ENCODE results near the gene PPP1R14C.
"Not testable (repeated sequence)": the region's sequence is repeated elsewhere in the genome, so short reads cannot be mapped to it uniquely, and the experiment has no call there.

The PPP1R14C gene

GRCh38 chr6:150183966-150184365, 41.1 kb downstream of the PPP1R14C start:
- Histone ChIP-seq H3K4me1 (ENCODE audit: low read depth, poor library complexity, severe bottlenecking) (no peaks in the 10 kb centered on the region), H4K20me1 (ENCODE audit: insufficient read depth) (no peaks in the 10 kb centered on the region), H3K4me2 (no peak overlapping the region), H2AFZ (ENCODE audit: low read depth) (no peak overlapping the region), H3K9ac (no peak overlapping the region), H3K27ac (no peak overlapping the region), H3K4me3 (IDR thresholded peaks at IDR 0.05; ENCODE audit: insufficient read depth, low read depth, low read length) (no peak overlapping the region), H3K36me3 (ENCODE audit: insufficient read depth) (no peaks in the 10 kb centered on the region), H3K79me2 (ENCODE audit: insufficient read depth, low read depth) (no peaks in the 10 kb centered on the region), H3K27me3 (ENCODE audit: insufficient read depth, low read depth) (no peaks in the 10 kb centered on the region)
- no peak for TF ChIP-seq CTCF (conservative IDR thresholded peaks at IDR 0.05; ENCODE audit: low read depth, low read length)

DNA sequence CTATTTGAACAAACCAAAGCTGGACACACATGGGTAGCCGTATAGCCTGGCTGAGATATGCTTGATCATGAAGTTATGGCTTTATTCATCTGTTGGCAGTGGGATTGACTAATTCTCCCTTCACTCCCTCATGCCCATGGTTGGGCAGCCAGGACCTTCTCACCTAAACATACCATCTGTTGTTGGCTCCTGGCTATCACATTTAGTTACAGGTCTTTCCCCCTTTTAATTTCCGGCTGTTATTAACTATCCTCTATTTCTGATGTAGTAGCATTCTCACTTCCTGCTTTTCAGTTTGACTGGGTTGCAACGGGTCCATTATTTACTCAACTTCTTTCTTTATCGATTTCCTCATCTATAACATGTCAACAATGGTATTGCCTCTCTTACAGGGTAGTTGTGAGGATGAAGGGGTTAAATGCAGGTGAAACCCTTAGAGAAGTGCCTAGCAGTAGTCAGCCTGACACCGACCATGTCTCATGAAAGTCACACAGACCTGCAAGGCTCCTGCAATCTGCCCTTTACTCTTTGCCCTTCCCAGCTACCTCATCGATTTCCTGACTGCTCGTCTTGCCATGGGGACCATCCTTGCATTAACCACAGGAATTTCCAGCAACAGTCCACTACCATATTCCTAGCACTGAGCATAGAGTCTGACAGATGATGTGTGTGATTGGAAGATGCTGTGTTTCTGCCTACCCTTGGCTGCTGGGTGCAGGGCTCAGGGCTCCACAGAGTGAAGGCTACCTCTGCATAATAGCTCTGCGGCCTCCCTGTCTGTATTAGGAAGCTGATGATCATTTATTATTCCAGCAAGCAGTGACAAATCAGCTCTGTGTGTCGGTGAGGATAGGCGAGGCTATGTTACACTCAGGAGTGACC, 42.2 kb downstream of the PPP1R14C start:
- H2AFZ ChIP-seq (ENCODE audit: low read depth) = no peak overlapping the region
- H3K4me1 ChIP-seq (ENCODE audit: low read depth, poor library complexity, severe bottlenecking) = no peaks in the 10 kb centered on the region
- TF ChIP-seq CTCF (conservative IDR thresholded peaks at IDR 0.05; ENCODE audit: low read depth, low read length) = no peak
- H3K79me2 ChIP-seq (ENCODE audit: insufficient read depth, low read depth) = no peaks in the 10 kb centered on the region
- H3K9ac ChIP-seq = no peak overlapping the region
- no peak overlapping the region for H3K4me3 ChIP-seq (IDR thresholded peaks at IDR 0.05; ENCODE audit: insufficient read depth, low read depth, low read length)
- no peaks in the 10 kb centered on the region for H3K36me3 ChIP-seq (ENCODE audit: insufficient read depth)
- H3K27me3 ChIP-seq (ENCODE audit: insufficient read depth, low read depth) = no peaks in the 10 kb centered on the region
- no peaks in the 10 kb centered on the region for H4K20me1 ChIP-seq (ENCODE audit: insufficient read depth)
- H3K27ac ChIP-seq = no peak overlapping the region
- H3K4me2 ChIP-seq = no peak overlapping the region

GRCh38 chr6:150185732-150186117, 42.9 kb downstream of the PPP1R14C start:
- Histone ChIP-seq H3K4me1 (ENCODE audit: low read depth, poor library complexity, severe bottlenecking) (no peaks in the 10 kb centered on the region), H3K4me2 (no peak overlapping the region), H4K20me1 (ENCODE audit: insufficient read depth) (no peaks in the 10 kb centered on the region), H3K4me3 (IDR thresholded peaks at IDR 0.05; ENCODE audit: insufficient read depth, low read depth, low read length) (no peak overlapping the region), H3K27me3 (ENCODE audit: insufficient read depth, low read depth) (no peaks in the 10 kb centered on the region), H3K36me3 (ENCODE audit: insufficient read depth) (no peaks in the 10 kb centered on the region), H3K79me2 (ENCODE audit: insufficient read depth, low read depth) (no peaks in the 10 kb centered on the region), H3K9ac (no peak overlapping the region), H3K27ac (no peak overlapping the region), H2AFZ (ENCODE audit: low read depth) (no peak overlapping the region)
- no peak for TF ChIP-seq CTCF (conservative IDR thresholded peaks at IDR 0.05; ENCODE audit: low read depth, low read length)

- H3K4me3 ChIP-seq (IDR thresholded peaks at IDR 0.05; ENCODE audit: insufficient read depth, low read depth, low read length) = no peak overlapping the region
- H2AFZ ChIP-seq (ENCODE audit: low read depth) = no peak overlapping the region
These were observed 43.5 kb downstream of the PPP1R14C start for GRCh38 chr6:150186129-150186898.

GRCh38 chr6:150187433-150187832, 44.6 kb downstream of the PPP1R14C start:
- not testable (repeated sequence) for H3K9ac ChIP-seq; H2AFZ ChIP-seq (ENCODE audit: low read depth); H3K4me1 ChIP-seq (ENCODE audit: low read depth, poor library complexity, severe bottlenecking); H4K20me1 ChIP-seq (ENCODE audit: insufficient read depth); H3K36me3 ChIP-seq (ENCODE audit: insufficient read depth); H3K79me2 ChIP-seq (ENCODE audit: insufficient read depth, low read depth); H3K4me2 ChIP-seq; H3K27me3 ChIP-seq (ENCODE audit: insufficient read depth, low read depth); H3K27ac ChIP-seq; H3K4me3 ChIP-seq (IDR thresholded peaks at IDR 0.05; ENCODE audit: insufficient read depth, low read depth, low read length)

More at GRCh38 chr6:150186129-150186898, 43.5 kb downstream of the PPP1R14C start:
- Histone ChIP-seq H4K20me1 (ENCODE audit: insufficient read depth) (no peaks in the 10 kb centered on the region), H3K27ac (no peak overlapping the region), H3K4me2 (no peak overlapping the region), H3K79me2 (ENCODE audit: insufficient read depth, low read depth) (no peaks in the 10 kb centered on the region), H3K36me3 (ENCODE audit: insufficient read depth) (no peaks in the 10 kb centered on the region), H3K27me3 (ENCODE audit: insufficient read depth, low read depth) (no peaks in the 10 kb centered on the region), H3K4me1 (ENCODE audit: low read depth, poor library complexity, severe bottlenecking) (no peaks in the 10 kb centered on the region), H3K9ac (no peak overlapping the region)
- no peak for TF ChIP-seq CTCF (conservative IDR thresholded peaks at IDR 0.05; ENCODE audit: low read depth, low read length)
